Measurements from ENCODE around the gene TRIM62. TPM values are rescaled to one million over a fixed set of nuclear protein-coding genes. Genes with fewer than 3 reads are reported as not detected.

The TRIM62 gene
- total and polyA plus RNA-seq, 11 donors, result 1.8 to 6.1 (median 3.3) TPM

- Histone ChIP-seq H3K36me3 (no peaks in the 10 kb centered on the region), H3K4me1 (peaks cover 0 to 26% (median 0%) of the 10 kb centered on the region in 12 donors), H3K27me3 (no peaks in the 10 kb centered on the region), H3K4me3 (no peak overlapping the region), H3K9me3 (peaks cover 0 to 22% (median 11%) of the 10 kb centered on the region in 12 donors), H3K27ac (peak overlapping the region in 1 of 12 donors; percentile 16)
- 78 to 87% (median 81%) methylated on average over 7 of the region's 7 CpGs for whole genome bisulfite sequencing, 4 donors
- intact Hi-C loops (cut with DNase I), result loop anchor here (1.0 to 10.0 kb wide), 17 partner anchors 37 to 395 kb away; partner anchors contain the start of genes ZNF362 (in 1 of the 10) and ZSCAN20 (in 1 of the 10)
- ATAC-seq (peak in 2 of 4 donors; percentile 16 to 44), DNase-seq (no peak)
- TF ChIP-seq POLR2A (IDR thresholded peaks at IDR 0.05), result no peak
- no peak for TF ChIP-seq CTCF (IDR thresholded peaks at IDR 0.05)
Observed at GRCh38 chr1:33219886-33220661, 38.2 kb upstream of the TRIM62 start.

DNA sequence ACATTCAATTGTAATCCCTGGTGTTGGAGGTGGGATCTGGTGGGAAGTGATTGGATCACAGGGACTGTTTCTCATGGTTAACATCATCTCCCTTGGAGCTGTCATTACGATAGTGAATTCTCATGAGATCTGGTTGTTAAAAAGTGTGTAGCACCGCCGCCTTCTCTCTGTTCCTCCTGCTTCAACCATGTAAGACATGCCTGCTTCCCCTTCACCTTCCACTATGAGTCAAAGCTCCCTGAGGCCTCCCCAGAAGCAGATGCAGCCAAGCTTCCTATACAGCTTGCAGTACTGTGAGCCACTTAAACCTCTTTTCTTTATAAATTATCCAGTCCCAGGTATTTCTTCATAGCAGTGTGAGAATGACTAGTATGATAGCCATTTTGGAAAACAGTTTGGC lies 30.1 kb upstream of the TRIM62 start:
- H3K36me3 ChIP-seq, result no peaks in the 10 kb centered on the region
- ATAC-seq, result no peak
- intact Hi-C loops (cut with DNase I), result loop anchor here in 2 of 10 donors (10.0 kb wide), 2 partner anchors 93 to 243 kb away; no protein-coding TSS in a partner anchor
- H3K9me3 ChIP-seq, result no peaks in the 10 kb centered on the region
- H3K27me3 ChIP-seq, result no peaks in the 10 kb centered on the region
- no peaks in the 10 kb centered on the region for H3K4me1 ChIP-seq
- H3K4me3 ChIP-seq, result no peak overlapping the region
- TF ChIP-seq CTCF (IDR thresholded peaks at IDR 0.05) (no peak), POLR2A (IDR thresholded peaks at IDR 0.05) (no peak)
- WGBS, 4 donors, result 95 to 98% (median 97%) methylated on average over 3 of the region's 3 CpGs
- H3K27ac ChIP-seq, result no peak overlapping the region
- DNase-seq, result no peak

DNA sequence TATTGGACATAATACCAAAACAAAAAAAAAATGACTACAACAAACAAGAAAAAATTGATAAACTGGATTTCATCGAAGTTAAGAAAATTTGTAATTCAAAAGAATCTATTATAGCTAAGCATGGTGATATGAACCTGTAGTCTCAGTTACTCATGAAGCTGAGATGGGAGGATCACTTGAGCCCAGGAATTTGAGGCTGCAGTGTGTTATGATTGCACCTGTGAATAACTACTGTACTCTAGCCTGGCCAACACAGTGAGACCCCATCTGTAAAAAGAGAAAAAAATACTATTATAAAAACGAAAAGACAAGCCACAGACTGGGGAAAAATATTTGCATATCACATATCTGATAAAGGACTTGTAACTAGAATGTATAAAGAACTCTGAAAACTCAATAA lies 24.5 kb upstream of the TRIM62 start:
- 70 to 81% (median 76%) methylated on average over 2 of the region's 2 CpGs for whole genome bisulfite sequencing, 4 donors
- Histone ChIP-seq H3K4me1 (no peaks in the 10 kb centered on the region), H3K27ac (no peak overlapping the region), H3K9me3 (peaks cover 0 to 5% (median 0%) of the 10 kb centered on the region in 12 donors), H3K27me3 (no peaks in the 10 kb centered on the region), H3K36me3 (no peaks in the 10 kb centered on the region), H3K4me3 (no peak overlapping the region)
- no peak for ATAC-seq
- TF ChIP-seq POLR2A (IDR thresholded peaks at IDR 0.05), result no peak
- no peak for TF ChIP-seq CTCF (IDR thresholded peaks at IDR 0.05)
- DNase-seq, result no peak
- intact Hi-C loops (cut with DNase I), result no loop called here

- no peak for ATAC-seq
- 84 to 90% (median 86%) methylated on average over 2 of the region's 2 CpGs for WGBS, 4 donors
- peaks cover 0 to 6% (median 0%) of the 10 kb centered on the region in 9 donors for H3K27me3 ChIP-seq
- H3K4me3 ChIP-seq, result no peak overlapping the region
- no peak overlapping the region for H3K27ac ChIP-seq
- H3K36me3 ChIP-seq, result no peaks in the 10 kb centered on the region
- TF ChIP-seq CTCF (IDR thresholded peaks at IDR 0.05), result no peak
- TF ChIP-seq POLR2A (IDR thresholded peaks at IDR 0.05), result no peak
- H3K9me3 ChIP-seq, result no peaks in the 10 kb centered on the region
- intact Hi-C loops (cut with DNase I), result no loop called here
- DNase-seq, result no peak
- no peaks in the 10 kb centered on the region for H3K4me1 ChIP-seq
Observed at GRCh38 chr1:33195556-33195955, 13.7 kb upstream of the TRIM62 start.

Data from heart left ventricle (tissue), 16 donors.